OCI-LY1 (cell line): ENCODE measurements around the gene SLC50A1.

Experiments
- H2AFZ ChIP-seq: fragments of 200-600 bp; sonication (generic), shearing (Covaris generic); 2 replicates; pipeline ENCODE4 v1.6.0; 2014; ENCODE audit warnings: antibody characterized with exemption, mild to moderate bottlenecking, low read length
- H3F3A ChIP-seq: fragments of 200-600 bp; sonication (generic), shearing (Covaris generic); 2 replicates; pipeline ENCODE4 v1.6.0; 2014; ENCODE audit warnings: mild to moderate bottlenecking, antibody characterized with exemption, low read length, moderate library complexity; ENCODE audit not compliant: insufficient read depth
- H3K27ac ChIP-seq: fragments of 200-600 bp; sonication (generic); 2 replicates; pipeline ENCODE4 v1.5.1; 2014; ENCODE audit warnings: low read length, mixed run types, mild to moderate bottlenecking, low read depth; ENCODE audit not compliant: poor library complexity, severe bottlenecking
- H3K27me3 ChIP-seq: fragments of 200-600 bp; sonication (generic); 2 replicates; pipeline ENCODE4 v1.6.0; 2014; ENCODE audit warnings: antibody characterized with exemption, mild to moderate bottlenecking, low read length, moderate library complexity; ENCODE audit not compliant: insufficient read depth
- H3K36me3 ChIP-seq: fragments of 200-600 bp; sonication (generic); 2 replicates; pipeline ENCODE4 v1.6.1; 2014; ENCODE audit warnings: mild to moderate bottlenecking, antibody characterized with exemption, low read length, moderate library complexity, mixed read lengths; ENCODE audit not compliant: insufficient read depth
- H3K4me1 ChIP-seq: fragments of 200-600 bp; sonication (generic); 2 replicates; pipeline ENCODE4 v1.5.1; 2014; ENCODE audit warnings: mild to moderate bottlenecking, low read length, moderate library complexity; ENCODE audit not compliant: insufficient read depth, severe bottlenecking
- H3K4me2 ChIP-seq: fragments of 200-600 bp; sonication (generic), shearing (Covaris generic); 2 replicates; pipeline ENCODE4 v1.6.1; 2014; ENCODE audit warnings: low read length
- H3K4me3 ChIP-seq: fragments of 200-600 bp; sonication (generic); 2 replicates; pipeline ENCODE4 v1.5.1; 2014; ENCODE audit warnings: low read length, low read depth, mild to moderate bottlenecking, mixed read lengths; ENCODE audit not compliant: poor library complexity, severe bottlenecking
- H3K79me2 ChIP-seq: fragments of 200-600 bp; shearing (Covaris generic); 2 replicates; pipeline ENCODE4 v1.6.1; 2016; ENCODE audit warnings: mixed run types, low read length, mixed read lengths; ENCODE audit not compliant: insufficient read depth
- H3K9ac ChIP-seq: fragments of 200-600 bp; sonication (generic), shearing (Covaris generic); 2 replicates; pipeline ENCODE4 v1.6.1; 2014; ENCODE audit warnings: mild to moderate bottlenecking, low read length, mixed read lengths
- H3K9me2 ChIP-seq: fragments of 200-600 bp; sonication (generic), shearing (Covaris generic); 2 replicates; pipeline ENCODE4 v1.6.1; 2014; ENCODE audit warnings: low read depth, mild to moderate bottlenecking, low read length, mixed read lengths
- H3K9me3 ChIP-seq: fragments of 200-600 bp; shearing (Covaris generic); 2 replicates; pipeline ENCODE4 v1.6.1; 2014; ENCODE audit warnings: low read length, mixed read lengths
- H4K20me1 ChIP-seq: fragments of 200-600 bp; sonication (generic), shearing (Covaris generic); 2 replicates; pipeline ENCODE4 v1.6.0; 2016; ENCODE audit warnings: mild to moderate bottlenecking, low read length; ENCODE audit not compliant: insufficient read depth
- EZH2 ChIP-seq: fragments of 200-600 bp; sonication (generic), shearing (Covaris generic); IDR thresholded peaks from 2 replicates; pipeline ENCODE4 v1.8.0; 2017; ENCODE audit warnings: borderline replicate concordance, mixed run types, mild to moderate bottlenecking, antibody characterized with exemption, low read length, moderate library complexity, mixed read lengths
- TF ChIP-seq, protein P1 (sequence below): fragments of 200-600 bp; sonication (generic), shearing (Covaris generic); IDR thresholded peaks from 2 replicates; pipeline ENCODE4 v1.5.1; 2017; ENCODE audit warnings: mild to moderate bottlenecking, antibody characterized with exemption, low read length, moderate library complexity, mixed read lengths

Gene SLC50A1

DNA sequence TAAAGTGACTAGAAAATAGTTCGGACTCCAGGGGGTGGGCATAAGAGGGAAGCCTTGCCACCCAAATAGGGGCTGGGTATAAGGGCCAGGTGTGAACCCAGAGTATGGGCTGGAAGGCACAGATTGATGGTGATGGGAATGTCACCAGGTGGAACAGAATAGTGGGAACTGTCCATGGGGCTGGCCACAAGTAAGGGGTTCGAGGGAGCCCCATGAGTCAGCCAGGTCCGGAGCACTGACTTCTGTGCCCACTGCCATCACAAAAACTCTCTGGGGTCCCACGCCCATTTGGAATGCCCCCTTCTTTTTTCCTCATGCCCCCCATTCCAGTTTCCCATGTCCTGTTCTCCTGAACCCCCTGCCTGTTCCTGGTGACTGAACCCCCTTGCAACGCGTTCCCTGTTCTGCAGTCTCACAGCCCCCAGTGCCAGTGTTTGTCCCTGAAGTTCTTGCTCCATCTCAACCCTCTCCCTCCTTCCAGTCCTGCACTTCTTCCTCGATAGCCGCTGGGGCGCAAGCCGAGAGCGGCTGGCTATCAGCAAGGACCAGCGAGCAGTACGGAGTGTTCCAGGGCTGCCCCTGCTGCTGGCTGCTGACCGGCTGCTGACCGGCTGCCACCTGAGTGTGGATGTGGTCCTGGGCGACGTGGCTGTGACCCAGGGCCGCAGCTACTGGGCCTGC, 45.9 kb downstream of the SLC50A1 start:
- Histone ChIP-seq H3K9me2 (no peaks in the 10 kb centered on the region), H3K27ac (no peak overlapping the region), H3K4me2 (no peak overlapping the region), H4K20me1 (no peaks in the 10 kb centered on the region), H3K9me3 (no peaks in the 10 kb centered on the region), H3K4me1 (peaks cover 17% of the 10 kb centered on the region), H3K9ac (no peak overlapping the region), H3K27me3 (no peaks in the 10 kb centered on the region; the same call in 1 of the 2 replicates), H3K36me3 (peaks cover 13% of the 10 kb centered on the region), H3K4me3 (no peak overlapping the region), H3K79me2 (no peaks in the 10 kb centered on the region), H2AFZ (no peak overlapping the region), H3F3A (no peaks in the 10 kb centered on the region)
- TF ChIP-seq EZH2, result no peak
- TF ChIP-seq, protein P1, sequence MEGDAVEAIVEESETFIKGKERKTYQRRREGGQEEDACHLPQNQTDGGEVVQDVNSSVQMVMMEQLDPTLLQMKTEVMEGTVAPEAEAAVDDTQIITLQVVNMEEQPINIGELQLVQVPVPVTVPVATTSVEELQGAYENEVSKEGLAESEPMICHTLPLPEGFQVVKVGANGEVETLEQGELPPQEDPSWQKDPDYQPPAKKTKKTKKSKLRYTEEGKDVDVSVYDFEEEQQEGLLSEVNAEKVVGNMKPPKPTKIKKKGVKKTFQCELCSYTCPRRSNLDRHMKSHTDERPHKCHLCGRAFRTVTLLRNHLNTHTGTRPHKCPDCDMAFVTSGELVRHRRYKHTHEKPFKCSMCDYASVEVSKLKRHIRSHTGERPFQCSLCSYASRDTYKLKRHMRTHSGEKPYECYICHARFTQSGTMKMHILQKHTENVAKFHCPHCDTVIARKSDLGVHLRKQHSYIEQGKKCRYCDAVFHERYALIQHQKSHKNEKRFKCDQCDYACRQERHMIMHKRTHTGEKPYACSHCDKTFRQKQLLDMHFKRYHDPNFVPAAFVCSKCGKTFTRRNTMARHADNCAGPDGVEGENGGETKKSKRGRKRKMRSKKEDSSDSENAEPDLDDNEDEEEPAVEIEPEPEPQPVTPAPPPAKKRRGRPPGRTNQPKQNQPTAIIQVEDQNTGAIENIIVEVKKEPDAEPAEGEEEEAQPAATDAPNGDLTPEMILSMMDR, result no peak

DNA sequence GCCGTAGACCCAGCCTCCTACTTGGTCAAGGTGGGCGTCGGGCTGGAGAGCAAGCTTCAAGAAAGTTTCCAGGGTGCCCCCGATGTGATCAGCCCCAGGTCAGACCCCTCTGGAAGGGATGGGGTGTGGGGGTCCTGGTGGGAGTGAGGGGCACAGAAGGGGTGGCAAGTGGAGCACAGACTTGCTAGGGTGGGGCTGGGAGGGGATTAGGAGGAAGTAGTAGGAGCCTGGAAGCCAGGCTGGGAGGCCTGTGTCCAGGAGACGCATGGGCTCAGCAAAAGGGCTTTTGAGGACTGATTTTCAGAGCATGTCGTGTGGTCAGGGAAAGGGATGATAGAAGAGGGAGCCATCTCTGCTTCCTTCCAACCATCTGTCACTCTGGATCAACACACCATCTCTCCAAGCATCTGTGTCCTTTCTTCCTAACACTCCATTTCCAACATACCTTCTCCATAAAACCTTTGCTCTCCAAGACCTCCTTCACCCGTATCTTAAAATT, 46.4 kb downstream of the SLC50A1 start:
- Histone ChIP-seq H3K9me3 (no peaks in the 10 kb centered on the region), H2AFZ (no peak overlapping the region), H3K4me1 (peaks cover 17% of the 10 kb centered on the region), H3K27ac (no peak overlapping the region), H3K9ac (no peak overlapping the region), H3K9me2 (no peaks in the 10 kb centered on the region), H3K36me3 (peaks cover 13% of the 10 kb centered on the region), H3K4me2 (no peak overlapping the region), H3K27me3 (no peaks in the 10 kb centered on the region; the same call in 1 of the 2 replicates), H3K79me2 (no peaks in the 10 kb centered on the region), H3K4me3 (no peak overlapping the region), H4K20me1 (no peaks in the 10 kb centered on the region), H3F3A (no peaks in the 10 kb centered on the region)
- no peak for TF ChIP-seq EZH2
- TF ChIP-seq, protein P1, result no peak

DNA sequence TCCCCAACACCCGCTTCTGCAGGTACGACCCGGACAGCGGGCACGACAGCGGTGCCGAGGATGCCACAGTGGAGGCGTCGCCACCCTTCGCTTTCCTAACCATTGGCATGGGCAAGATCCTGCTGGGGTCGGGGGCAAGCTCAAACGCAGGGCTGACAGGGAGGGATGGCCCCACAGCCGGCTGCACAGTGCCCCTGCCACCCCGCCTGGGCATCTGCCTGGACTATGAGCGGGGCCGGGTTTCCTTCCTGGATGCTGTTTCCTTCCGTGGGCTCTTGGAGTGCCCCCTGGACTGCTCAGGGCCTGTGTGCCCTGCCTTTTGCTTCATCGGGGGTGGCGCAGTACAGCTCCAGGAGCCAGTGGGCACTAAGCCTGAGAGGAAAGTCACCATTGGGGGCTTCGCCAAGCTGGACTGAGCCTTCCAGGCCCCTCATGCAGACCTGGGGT, 48.1 kb downstream of the SLC50A1 start:
- H3K36me3 ChIP-seq, result peaks cover 8% of the 10 kb centered on the region
- no peaks in the 10 kb centered on the region for H3F3A ChIP-seq
- no peaks in the 10 kb centered on the region for H3K79me2 ChIP-seq
- TF ChIP-seq, protein P1, result no peak
- TF ChIP-seq EZH2, result no peak
- H4K20me1 ChIP-seq, result no peaks in the 10 kb centered on the region
- H3K4me1 ChIP-seq, result peaks cover 17% of the 10 kb centered on the region
- H3K9ac ChIP-seq, result no peak overlapping the region
- H3K27me3 ChIP-seq, result no peaks in the 10 kb centered on the region; the same call in 1 of the 2 replicates
- no peak overlapping the region for H3K4me3 ChIP-seq
- no peaks in the 10 kb centered on the region for H3K9me2 ChIP-seq
- H3K9me3 ChIP-seq, result no peaks in the 10 kb centered on the region
- no peak overlapping the region for H3K4me2 ChIP-seq
- no peak overlapping the region for H2AFZ ChIP-seq
- H3K27ac ChIP-seq, result no peak overlapping the region
